ENCODE measurements around the gene AKAP5. TPM values are rescaled to one million over a fixed set of nuclear protein-coding genes. Genes with fewer than 3 reads are reported as not detected.

Gene AKAP5
- polyA plus RNA-seq (2013, experiment 1 of 2): 2.5 TPM
- polyA plus RNA-seq (2013, experiment 2 of 2): 2.5 TPM

- peak within 1 kb of the TSS; percentile 87 for H3K56ac ChIP-seq (ENCODE audit: low read length)
- no peak within 1 kb of the TSS for H2BK120ac ChIP-seq (ENCODE audit: low read depth, low read length)
- H3K4me3 ChIP-seq (ENCODE audit: low read length): peak within 1 kb of the TSS; percentile 8
- no peak within 1 kb of the TSS for H2BK5ac ChIP-seq (ENCODE audit: low read length)
- no peak within 1 kb of the TSS for H3K4ac ChIP-seq (ENCODE audit: low read depth, low read length)
- no peaks in the 10 kb centered on the region for H3K79me2 ChIP-seq (ENCODE audit: control insufficient read depth, insufficient read depth, low read length)
- no peak within 1 kb of the TSS for H4K8ac ChIP-seq (ENCODE audit: low read depth, low read length)
- no peak within 1 kb of the TSS for H2BK15ac ChIP-seq (replicated peaks; ENCODE audit: low read depth)
- H4K5ac ChIP-seq (ENCODE audit: low read length): no peak within 1 kb of the TSS
- WGBS (ENCODE audit: extremely low coverage, insufficient coverage, low lambda C conversion rate): no CpG with 5 or more reads among the region's 74 CpGs
- peak within 1 kb of the TSS; percentile 54 for H3K4me2 ChIP-seq (ENCODE audit: low read length)
- no peaks in the 10 kb centered on the region for H3K79me1 ChIP-seq (ENCODE audit: low read length)
- H3K36me3 ChIP-seq (ENCODE audit: control insufficient read depth, insufficient read depth, low read length): no peaks in the 10 kb centered on the region
- no peaks in the 10 kb centered on the region for H3K4me1 ChIP-seq (ENCODE audit: control insufficient read depth, low read depth, low read length)
- no peaks in the 10 kb centered on the region for H3K27me3 ChIP-seq (ENCODE audit: insufficient read depth, low read length, poor library complexity)
- DNase-seq: peak; percentile 85
- H2AK5ac ChIP-seq (ENCODE audit: low read length): no peak within 1 kb of the TSS
- H3K9ac ChIP-seq (ENCODE audit: low read length): peak within 1 kb of the TSS; percentile 53
- H3K27ac ChIP-seq (ENCODE audit: low read depth, low read length): no peak within 1 kb of the TSS
- H3K23ac ChIP-seq (ENCODE audit: low read length): no peak within 1 kb of the TSS
- H3K18ac ChIP-seq (ENCODE audit: low read length): peak within 1 kb of the TSS; percentile 92
These were observed at the start of gene AKAP5 for GRCh38 chr14:64465191-64465822. TSS of gene AKAP5 (plus strand) at chr14:64465499. CDS start at chr14:64468395, 2,896 bp downstream.

- Histone ChIP-seq H2BK5ac (ENCODE audit: low read length) (no peak overlapping the region), H4K8ac (ENCODE audit: low read depth, low read length) (no peak overlapping the region), H2BK120ac (ENCODE audit: low read depth, low read length) (no peak overlapping the region), H3K4me2 (ENCODE audit: low read length) (no peak overlapping the region), H2BK15ac (replicated peaks; ENCODE audit: low read depth) (no peak overlapping the region), H3K56ac (ENCODE audit: low read length) (no peak overlapping the region), H3K4me1 (ENCODE audit: control insufficient read depth, low read depth, low read length) (no peaks in the 10 kb centered on the region), H3K36me3 (ENCODE audit: control insufficient read depth, insufficient read depth, low read length) (peaks cover 10% of the 10 kb centered on the region), H3K27ac (ENCODE audit: low read depth, low read length) (no peak overlapping the region), H3K4ac (ENCODE audit: low read depth, low read length) (no peak overlapping the region), H3K79me1 (ENCODE audit: low read length) (no peaks in the 10 kb centered on the region), H2AK5ac (ENCODE audit: low read length) (no peak overlapping the region), H3K18ac (ENCODE audit: low read length) (no peak overlapping the region), H3K79me2 (ENCODE audit: control insufficient read depth, insufficient read depth, low read length) (no peaks in the 10 kb centered on the region), H3K4me3 (ENCODE audit: low read length) (no peak overlapping the region), H4K5ac (ENCODE audit: low read length) (no peak overlapping the region), H3K9ac (ENCODE audit: low read length) (no peak overlapping the region), H3K23ac (ENCODE audit: low read length) (no peak overlapping the region), H3K27me3 (ENCODE audit: insufficient read depth, low read length, poor library complexity) (no peaks in the 10 kb centered on the region)
- WGBS (ENCODE audit: extremely low coverage, insufficient coverage, low lambda C conversion rate): no CpG with 5 or more reads among the region's 3 CpGs
- no peak for DNase-seq
These were observed 48.9 kb upstream of the AKAP5 start for GRCh38 chr14:64416348-64416932.

GRCh38 chr14:64417055-64417770, 48.1 kb upstream of the AKAP5 start:
- no peak overlapping the region for H3K4ac ChIP-seq (ENCODE audit: low read depth, low read length)
- peaks cover 10% of the 10 kb centered on the region for H3K36me3 ChIP-seq (ENCODE audit: control insufficient read depth, insufficient read depth, low read length)

GRCh38 chr14:64417771-64418125, 47.6 kb upstream of the AKAP5 start:
- Histone ChIP-seq H3K4me2 (ENCODE audit: low read length) (no peak overlapping the region), H3K79me2 (ENCODE audit: control insufficient read depth, insufficient read depth, low read length) (no peaks in the 10 kb centered on the region), H3K4me1 (ENCODE audit: control insufficient read depth, low read depth, low read length) (no peaks in the 10 kb centered on the region), H3K27me3 (ENCODE audit: insufficient read depth, low read length, poor library complexity) (no peaks in the 10 kb centered on the region), H3K4ac (ENCODE audit: low read depth, low read length) (no peak overlapping the region), H3K9ac (ENCODE audit: low read length) (no peak overlapping the region), H4K5ac (ENCODE audit: low read length) (no peak overlapping the region), H3K36me3 (ENCODE audit: control insufficient read depth, insufficient read depth, low read length) (peaks cover 11% of the 10 kb centered on the region), H4K8ac (ENCODE audit: low read depth, low read length) (no peak overlapping the region), H3K18ac (ENCODE audit: low read length) (no peak overlapping the region), H3K27ac (ENCODE audit: low read depth, low read length) (no peak overlapping the region), H2BK120ac (ENCODE audit: low read depth, low read length) (no peak overlapping the region), H3K79me1 (ENCODE audit: low read length) (no peaks in the 10 kb centered on the region), H3K56ac (ENCODE audit: low read length) (no peak overlapping the region), H2BK5ac (ENCODE audit: low read length) (no peak overlapping the region), H3K23ac (ENCODE audit: low read length) (no peak overlapping the region), H2BK15ac (replicated peaks; ENCODE audit: low read depth) (no peak overlapping the region), H3K4me3 (ENCODE audit: low read length) (no peak overlapping the region), H2AK5ac (ENCODE audit: low read length) (no peak overlapping the region)
- DNase-seq: no peak
- no CpG with 5 or more reads among the region's 7 CpGs for WGBS (ENCODE audit: extremely low coverage, insufficient coverage, low lambda C conversion rate)

More at GRCh38 chr14:64417055-64417770, 48.1 kb upstream of the AKAP5 start:
- no peak overlapping the region for H2BK120ac ChIP-seq (ENCODE audit: low read depth, low read length)
- no peaks in the 10 kb centered on the region for H3K27me3 ChIP-seq (ENCODE audit: insufficient read depth, low read length, poor library complexity)
- no peak overlapping the region for H3K18ac ChIP-seq (ENCODE audit: low read length)
- no peak overlapping the region for H3K4me3 ChIP-seq (ENCODE audit: low read length)
- H3K4me2 ChIP-seq (ENCODE audit: low read length): no peak overlapping the region
- no peaks in the 10 kb centered on the region for H3K79me1 ChIP-seq (ENCODE audit: low read length)
- H3K27ac ChIP-seq (ENCODE audit: low read depth, low read length): no peak overlapping the region
- WGBS (ENCODE audit: extremely low coverage, insufficient coverage, low lambda C conversion rate): no CpG with 5 or more reads among the region's 5 CpGs
- H4K5ac ChIP-seq (ENCODE audit: low read length): no peak overlapping the region
- H4K8ac ChIP-seq (ENCODE audit: low read depth, low read length): no peak overlapping the region
- no peak overlapping the region for H3K9ac ChIP-seq (ENCODE audit: low read length)
- no peaks in the 10 kb centered on the region for H3K79me2 ChIP-seq (ENCODE audit: control insufficient read depth, insufficient read depth, low read length)
- no peak overlapping the region for H3K56ac ChIP-seq (ENCODE audit: low read length)
- H3K4me1 ChIP-seq (ENCODE audit: control insufficient read depth, low read depth, low read length): no peaks in the 10 kb centered on the region
- H2BK15ac ChIP-seq (replicated peaks; ENCODE audit: low read depth): no peak overlapping the region
- no peak overlapping the region for H3K23ac ChIP-seq (ENCODE audit: low read length)
- H2BK5ac ChIP-seq (ENCODE audit: low read length): no peak overlapping the region
- H2AK5ac ChIP-seq (ENCODE audit: low read length): no peak overlapping the region
- no peak for DNase-seq

GRCh38 chr14:64419003-64419402, 46.3 kb upstream of the AKAP5 start:
- no peak overlapping the region for H3K4ac ChIP-seq (ENCODE audit: low read depth, low read length)
- no peak overlapping the region for H3K4me2 ChIP-seq (ENCODE audit: low read length)
- no peak overlapping the region for H2BK120ac ChIP-seq (ENCODE audit: low read depth, low read length)
- no peak overlapping the region for H4K8ac ChIP-seq (ENCODE audit: low read depth, low read length)
- no peaks in the 10 kb centered on the region for H3K27me3 ChIP-seq (ENCODE audit: insufficient read depth, low read length, poor library complexity)
- no peak overlapping the region for H3K56ac ChIP-seq (ENCODE audit: low read length)
- no peak overlapping the region for H3K9ac ChIP-seq (ENCODE audit: low read length)
- no peak overlapping the region for H3K4me3 ChIP-seq (ENCODE audit: low read length)
- H3K36me3 ChIP-seq (ENCODE audit: control insufficient read depth, insufficient read depth, low read length): peaks cover 11% of the 10 kb centered on the region
- H3K4me1 ChIP-seq (ENCODE audit: control insufficient read depth, low read depth, low read length): no peaks in the 10 kb centered on the region
- DNase-seq: no peak
- no peak overlapping the region for H2BK15ac ChIP-seq (replicated peaks; ENCODE audit: low read depth)
- H2BK5ac ChIP-seq (ENCODE audit: low read length): no peak overlapping the region
- no peak overlapping the region for H2AK5ac ChIP-seq (ENCODE audit: low read length)
- WGBS (ENCODE audit: extremely low coverage, insufficient coverage, low lambda C conversion rate): no CpG with 5 or more reads among the region's 7 CpGs
- no peaks in the 10 kb centered on the region for H3K79me2 ChIP-seq (ENCODE audit: control insufficient read depth, insufficient read depth, low read length)
- H3K23ac ChIP-seq (ENCODE audit: low read length): no peak overlapping the region
- no peaks in the 10 kb centered on the region for H3K79me1 ChIP-seq (ENCODE audit: low read length)
- no peak overlapping the region for H3K18ac ChIP-seq (ENCODE audit: low read length)
- H4K5ac ChIP-seq (ENCODE audit: low read length): no peak overlapping the region
- H3K27ac ChIP-seq (ENCODE audit: low read depth, low read length): no peak overlapping the region

Data from mesendoderm (in vitro differentiated cells).